Measurements from ENCODE around the gene TUT1. TPM values are rescaled to one million over a fixed set of nuclear protein-coding genes. Genes with fewer than 3 reads are reported as not detected.
A peak's percentile ranks its signal among the peaks of the same experiment; 100 is the strongest.
"Not testable (repeated sequence)": the region's sequence is repeated elsewhere in the genome, so short reads cannot be mapped to it uniquely, and the experiment has no call there.

Gene TUT1
- total RNA-seq, 4 donors from 2014 or later, result 8.3 to 18.8 (median 14.2) TPM

DNA sequence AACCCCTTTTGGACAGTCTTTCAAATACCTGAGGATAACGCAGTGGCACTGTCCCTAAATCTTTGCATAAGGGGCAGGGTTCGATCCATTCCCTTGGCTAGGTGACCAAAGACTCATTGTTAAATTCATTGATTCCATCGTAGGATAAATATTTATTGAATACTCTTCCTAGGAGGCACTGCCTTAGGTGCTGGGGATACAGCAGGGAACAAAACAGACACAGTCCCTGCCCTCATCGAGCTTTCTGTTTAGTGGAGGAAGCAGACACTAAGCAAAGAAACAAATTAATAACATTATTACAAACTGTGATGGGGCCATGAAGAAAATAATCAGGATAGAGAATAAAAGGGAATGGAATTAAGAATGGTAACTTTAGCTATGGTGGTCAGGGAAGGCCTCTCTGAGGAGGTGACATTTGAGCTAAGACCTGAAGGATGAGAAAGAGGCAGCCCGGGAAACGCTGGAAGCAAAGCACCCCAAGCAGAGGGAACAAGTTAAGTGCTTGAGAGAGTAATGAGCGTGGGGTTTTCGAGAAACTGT lies 29.8 kb upstream of the TUT1 start:
- TF ChIP-seq EP300 (IDR thresholded peaks at IDR 0.05) (no peak), POLR2A (IDR thresholded peaks at IDR 0.05) (no peak), CTCF (IDR thresholded peaks at IDR 0.05) (no peak)
- peak overlapping the region; percentile 72 to 92 (median 80) for H3K4me3 ChIP-seq
- peak overlapping the region; percentile 60 to 95 (median 88) for H3K27ac ChIP-seq
- H3K4me1 ChIP-seq, result peaks cover 0 to 28% (median 19%) of the 10 kb centered on the region in 4 donors
- H3K27me3 ChIP-seq, result no peaks in the 10 kb centered on the region
- H3K9me3 ChIP-seq, result no peaks in the 10 kb centered on the region
- DNase-seq (ENCODE audit: low spot score in 2 of 2), result no peak
- 28 to 35% methylated on average over 8 of the region's 8 CpGs for WGBS, 2 donors
- peaks cover under 1 to 40% (median 2%) of the 10 kb centered on the region in 3 donors for H3K36me3 ChIP-seq

DNA sequence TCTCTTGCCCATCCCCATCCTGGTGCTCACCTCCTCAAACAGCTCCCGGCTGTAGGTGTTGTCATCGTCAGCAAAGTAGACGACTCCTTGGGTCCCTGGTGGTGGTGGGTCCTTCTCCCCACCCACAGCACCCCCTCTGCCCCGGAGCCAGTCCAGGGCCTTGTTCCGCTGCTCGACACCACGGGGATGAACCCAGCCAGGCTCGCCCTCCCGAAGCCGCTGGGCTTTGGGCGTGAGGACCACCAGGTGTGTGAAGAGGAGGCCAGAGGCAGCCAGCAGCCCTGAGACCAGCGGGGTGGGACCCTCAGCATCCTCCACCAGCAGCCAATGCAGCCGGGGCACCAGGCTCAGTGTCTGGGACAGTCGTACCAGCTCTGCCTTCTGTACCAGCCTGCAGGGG lies 25.6 kb upstream of the TUT1 start:
- H3K36me3 ChIP-seq, result peaks cover 0 to 44% (median 0%) of the 10 kb centered on the region in 3 donors
- H3K4me3 ChIP-seq; H3K27ac ChIP-seq; DNase-seq (ENCODE audit: low spot score in 2 of 2); H3K9me3 ChIP-seq; H3K27me3 ChIP-seq: not testable (repeated sequence)
- WGBS, 2 donors, result 86 to 89% methylated on average over 13 of the region's 14 CpGs
- peaks cover 0 to 31% (median 20%) of the 10 kb centered on the region in 4 donors for H3K4me1 ChIP-seq

GRCh38 chr11:62615521-62615920 lies 24.2 kb upstream of the TUT1 start:
- no peak overlapping the region for H3K4me3 ChIP-seq
- H3K4me1 ChIP-seq, result peaks cover 6 to 34% (median 22%) of the 10 kb centered on the region in 4 donors
- H3K27me3 ChIP-seq, result no peaks in the 10 kb centered on the region
- H3K27ac ChIP-seq, result peak overlapping the region in 1 of 4 donors; percentile 95
- H3K36me3 ChIP-seq, result peaks cover 0 to 49% (median 0%) of the 10 kb centered on the region in 3 donors
- no peaks in the 10 kb centered on the region for H3K9me3 ChIP-seq
- WGBS, 2 donors, result 78 to 81% methylated on average over 6 to 7 of the region's 7 CpGs
- TF ChIP-seq POLR2A (IDR thresholded peaks at IDR 0.05) (no peak), EP300 (IDR thresholded peaks at IDR 0.05) (no peak), CTCF (IDR thresholded peaks at IDR 0.05) (no peak)
- no peak for DNase-seq (ENCODE audit: low spot score in 2 of 2)

- WGBS, 2 donors, result 75 to 76% methylated on average over 8 of the region's 8 CpGs
- peaks cover 6 to 35% (median 16%) of the 10 kb centered on the region in 4 donors for H3K4me1 ChIP-seq
- TF ChIP-seq EP300 (IDR thresholded peaks at IDR 0.05) (no peak), POLR2A (IDR thresholded peaks at IDR 0.05) (no peak), CTCF (IDR thresholded peaks at IDR 0.05) (no peak)
These were observed 23.0 kb upstream of the TUT1 start for GRCh38 chr11:62614275-62614674.

DNA sequence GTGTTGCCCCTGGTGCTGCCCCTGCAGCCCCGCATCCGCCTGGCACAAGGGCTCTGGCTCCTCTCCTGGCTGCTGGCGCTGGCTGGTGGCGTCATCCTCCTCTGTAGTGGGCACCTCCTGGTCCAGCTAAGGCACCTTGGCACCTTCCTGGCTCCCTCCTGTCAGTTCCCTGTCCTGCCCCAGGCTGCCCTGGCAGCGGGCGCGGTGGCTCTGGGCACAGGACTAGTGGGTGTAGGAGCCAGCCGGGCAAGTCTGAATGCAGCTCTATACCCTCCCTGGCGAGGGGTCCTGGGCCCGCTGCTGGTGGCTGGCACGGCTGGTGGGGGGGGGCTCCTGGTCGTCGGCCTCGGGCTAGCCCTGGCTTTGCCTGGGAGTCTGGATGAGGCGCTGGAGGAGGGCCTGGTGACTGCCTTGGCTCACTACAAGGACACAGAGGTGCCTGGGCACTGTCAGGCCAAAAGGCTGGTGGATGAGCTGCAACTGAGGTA lies 22.0 kb upstream of the TUT1 start:
- DNase-seq (ENCODE audit: low spot score in 2 of 2), result no peak
- TF ChIP-seq POLR2A (IDR thresholded peaks at IDR 0.05) (no peak), EP300 (IDR thresholded peaks at IDR 0.05) (no peak), CTCF (IDR thresholded peaks at IDR 0.05) (no peak)
- Histone ChIP-seq H3K4me3 (peak overlapping the region; percentile 65 to 75 (median 71)), H3K4me1 (peaks cover 6 to 34% (median 16%) of the 10 kb centered on the region in 4 donors), H3K27ac (peak overlapping the region; percentile 88 to 96 (median 95)), H3K27me3 (no peaks in the 10 kb centered on the region), H3K9me3 (no peaks in the 10 kb centered on the region), H3K36me3 (peaks cover 0 to 63% (median 0%) of the 10 kb centered on the region in 3 donors)
- 50 to 60% methylated on average over 8 to 10 of the region's 15 CpGs for WGBS, 2 donors

More at GRCh38 chr11:62614275-62614674, 23.0 kb upstream of the TUT1 start:
- no peaks in the 10 kb centered on the region for H3K9me3 ChIP-seq
- H3K4me3 ChIP-seq, result no peak overlapping the region
- no peak for DNase-seq (ENCODE audit: low spot score in 2 of 2)
- peak overlapping the region in 3 of 4 donors; percentile 27 to 95 (median 95) for H3K27ac ChIP-seq
- peaks cover 0 to 62% (median 0%) of the 10 kb centered on the region in 3 donors for H3K36me3 ChIP-seq
- no peaks in the 10 kb centered on the region for H3K27me3 ChIP-seq
